Spleen (tissue), 7 donors: ENCODE measurements around the gene PPIL6.

ENCODE experiments used
- CTCF ChIP-seq, 11 experiments: fragments of 200-600 bp in 7 of 11; fragments of 450-650 bp in 4 of 11; sonication (generic) in 4 of 11; IDR thresholded peaks in 8 of 11; conservative IDR thresholded peaks in 3 of 11; 1 replicate in 7 of 11; 2 replicates in 4 of 11; pipeline versions ENCODE4 v1.4.0 to v1.8.0; 2016 to 2021; ENCODE audit warnings: antibody characterized with exemption in 11 of 11, inconsistent platforms in 4 of 11, mild to moderate bottlenecking in 1 of 11
- POLR2A ChIP-seq, 3 donors: fragments of 450-650 bp; IDR thresholded peaks; one replicate each; pipeline ENCODE4 v1.5.1; 2017; ENCODE audit warnings: antibody characterized with exemption in 3 of 3, mild to moderate bottlenecking in 1 of 3
- POLR2AphosphoS5 ChIP-seq, 3 donors: sonication (generic); formaldehyde crosslinking; IDR thresholded peaks; one replicate each; pipeline ENCODE4 v1.5.1; 2017; ENCODE audit warnings: antibody characterized with exemption in 3 of 3
- donor health status: DM: no; HTN: no; CAD: no; lungs with moderate emphysema.
- donor health status: DM: no; HTN: no; CAD: no.
- donor health status: DM: no; HTN: no; CAD: no.

GRCh38 chr6:109457562-109457996 is 17.2 kb upstream of the PPIL6 start:
- TF ChIP-seq CTCF (IDR thresholded peaks at IDR 0.05 in 8 of 11, conservative IDR thresholded peaks at IDR 0.05 in 3 of 11) (no peak), POLR2A (IDR thresholded peaks at IDR 0.05) (no peak), POLR2AphosphoS5 (IDR thresholded peaks at IDR 0.05) (no peak)
